T-cell (primary cell): ENCODE data around the gene PIM1. TPM values are rescaled to one million over a fixed set of nuclear protein-coding genes. Genes with fewer than 3 reads are reported as not detected.
A peak's percentile ranks its signal among the peaks of the same experiment; 100 is the strongest.
"Not testable (repeated sequence)": the region's sequence is repeated elsewhere in the genome, so short reads cannot be mapped to it uniquely, and the experiment has no call there.

ENCODE experiments used
- ATAC-seq, 4 experiments: fragments of 200-7000 bp in 3 of 4; fragments of 150-1000 bp in 1 of 4; cut with Tn5 transposase; replicated peaks in 1 of 4; 1 replicate in 3 of 4; 2 replicates in 1 of 4; pipeline ENCODE4 v1.10.0; 2021; ENCODE audit warnings: moderate library complexity in 3 of 4, mild to moderate bottlenecking in 2 of 4, moderate number of reproducible peaks in 1 of 4
- CTCF ChIA-PET, 2 donors: fragments of 300-600 bp; sonication (Branson Sonifier 250); formaldehyde crosslinking; loops; one replicate each; lab custom pipeline; 2022; ENCODE audit warnings: antibody characterized with exemption in 2 of 2; lab: Charles Lee
- POLR2A ChIA-PET, 2 donors: fragments of 300-600 bp; sonication (Branson Sonifier 250); formaldehyde crosslinking; loops; one replicate each; lab custom pipeline; 2022; ENCODE audit warnings: antibody characterized with exemption in 2 of 2; lab: Charles Lee
- DNase-seq, 35 experiments: peaks; one replicate each; pipeline versions ENCODE4 v3.0.0 to v3.0.0-alpha.2; 2013 to 2023
- H3K27ac ChIP-seq: one replicate; pipeline ENCODE4 v1.5.1; 2013; ENCODE audit warnings: low read length
- H3K27me3 ChIP-seq, 2 experiments: replicated peaks in 1 of 2; 1 replicate in 1 of 2; 2 replicates in 1 of 2; pipeline versions ENCODE4 v1.6.1 to v1.7.0; 2013; ENCODE audit warnings: low read length in 1 of 2, mixed read lengths in 1 of 2; ENCODE audit not compliant: control insufficient read depth in 2 of 2, insufficient read depth in 2 of 2; ENCODE audit errors: extremely low read depth in 1 of 2
- H3K36me3 ChIP-seq, 2 donors: 1 replicate in 1 of 2; 2 replicates in 1 of 2; pipeline versions ENCODE4 v1.6.1 to v1.7.0; 2013; ENCODE audit warnings: low read length in 1 of 2; ENCODE audit not compliant: control insufficient read depth in 2 of 2, insufficient read depth in 1 of 2; ENCODE audit errors: extremely low read depth in 1 of 2
- H3K4me1 ChIP-seq, 2 experiments: 1 replicate in 1 of 2; 2 replicates in 1 of 2; pipeline versions ENCODE4 v1.6.1 to v1.7.0; 2013; ENCODE audit warnings: low read length in 2 of 2, mixed read lengths in 1 of 2; ENCODE audit not compliant: insufficient read depth in 2 of 2, control insufficient read depth in 1 of 2; ENCODE audit errors: extremely low read depth in 1 of 2
- H3K4me3 ChIP-seq, 2 donors: 1 replicate in 1 of 2; 2 replicates in 1 of 2; pipeline versions ENCODE4 v1.5.1 to v1.7.0; 2013; ENCODE audit warnings: mild to moderate bottlenecking in 2 of 2, low read length in 1 of 2, moderate library complexity in 1 of 2; ENCODE audit not compliant: control insufficient read depth in 1 of 2; ENCODE audit errors: extremely low read depth in 1 of 2
- H3K9me3 ChIP-seq: 2 replicates; pipeline ENCODE4 v1.7.0; 2013
- H3K27ac Mint-ChIP-seq, 2 donors: one replicate each; pipeline ENCODE4 v1.8.0; 2020 to 2021; ENCODE audit warnings: mild to moderate bottlenecking in 2 of 2, mixed read lengths in 2 of 2
- H3K27me3 Mint-ChIP-seq, 2 donors: one replicate each; pipeline ENCODE4 v1.8.0; 2021 to 2022; ENCODE audit warnings: mixed read lengths in 2 of 2
- H3K36me3 Mint-ChIP-seq: one replicate; pipeline ENCODE4 v1.8.0; 2021; ENCODE audit warnings: mixed read lengths
- H3K4me1 Mint-ChIP-seq, 3 donors: one replicate each; pipeline ENCODE4 v1.8.0; 2020 to 2022; ENCODE audit warnings: mixed read lengths in 3 of 3, mild to moderate bottlenecking in 1 of 3
- H3K4me3 Mint-ChIP-seq, 3 donors: one replicate each; pipeline ENCODE4 v1.8.0; 2020 to 2022; ENCODE audit warnings: mild to moderate bottlenecking in 3 of 3, mixed read lengths in 3 of 3, moderate library complexity in 3 of 3
- H3K9me3 Mint-ChIP-seq, 3 donors: one replicate each; pipeline ENCODE4 v1.8.0; 2020 to 2022; ENCODE audit warnings: mixed read lengths in 3 of 3
- WGBS: methylation state at CpG from one replicate; pipeline ENCODE4 v1.1.5; 2013; ENCODE audit warnings: missing lambda C conversion rate; ENCODE audit not compliant: insufficient coverage; 5-methylcytosine and 5-hydroxymethylcytosine counted together
- total RNA-seq, 35 experiments: library from RNA in 6 of 35; stranded (reverse) in 6 of 35; fragments of 120-200 nt in 1 of 35; gene quantifications; one replicate each; pipeline versions ENCODE4 v1.2.1 to v1.2.4 and lab custom pipeline; 2013 to 2026

Gene PIM1
- total RNA-seq, 5 donors from 2014 or later (not counting 1 experiment from before 2014, with no cell fraction given), result 225 to 334 (median 313) TPM

- no peak for ATAC-seq
- H3K9me3 Mint-ChIP-seq, result no peaks in the 10 kb centered on the region
- Histone ChIP-seq H3K27me3 (peaks cover 0 to 15% of the 10 kb centered on the region in 2 experiments), H3K36me3 (no peaks in the 10 kb centered on the region), H3K9me3 (no peaks in the 10 kb centered on the region), H3K27ac (no peak overlapping the region), H3K4me1 (no peaks in the 10 kb centered on the region), H3K4me3 (no peak overlapping the region)
- H3K27me3 Mint-ChIP-seq, result peaks cover 2 to 4% of the 10 kb centered on the region in 2 donors
- H3K36me3 Mint-ChIP-seq, result no peaks in the 10 kb centered on the region
- H3K27ac Mint-ChIP-seq, result no peak overlapping the region
- POLR2A ChIA-PET, result no interaction called here
- CTCF ChIA-PET, result no interaction called here
- 49% methylated on average over 2 of the region's 6 CpGs for WGBS
- H3K4me1 Mint-ChIP-seq, result peaks cover 0 to 6% (median 0%) of the 10 kb centered on the region in 3 donors
- no peak overlapping the region for H3K4me3 Mint-ChIP-seq
- DNase-seq, result no peak
These were observed 43.4 kb upstream of the PIM1 start for GRCh38 chr6:37126493-37126958.

GRCh38 chr6:37126961-37127616 lies 42.9 kb upstream of the PIM1 start:
- no peak overlapping the region for H3K4me3 ChIP-seq
- DNase-seq (no peak), ATAC-seq (no peak)
- no peaks in the 10 kb centered on the region for H3K9me3 ChIP-seq
- Mint-ChIP-seq H3K4me3 (no peak overlapping the region), H3K4me1 (peaks cover 0 to 8% (median 0%) of the 10 kb centered on the region in 3 donors), H3K27me3 (peaks cover 2 to 4% of the 10 kb centered on the region in 2 donors), H3K36me3 (no peaks in the 10 kb centered on the region), H3K9me3 (no peaks in the 10 kb centered on the region), H3K27ac (no peak overlapping the region)
- no peak overlapping the region for H3K27ac ChIP-seq
- ChIA-PET POLR2A (no interaction called here), CTCF (no interaction called here)
- no CpG with 5 or more reads among the region's 1 CpG for WGBS
- no peaks in the 10 kb centered on the region for H3K4me1 ChIP-seq
- no peaks in the 10 kb centered on the region for H3K36me3 ChIP-seq
- peaks cover 0 to 15% of the 10 kb centered on the region in 2 experiments for H3K27me3 ChIP-seq

DNA sequence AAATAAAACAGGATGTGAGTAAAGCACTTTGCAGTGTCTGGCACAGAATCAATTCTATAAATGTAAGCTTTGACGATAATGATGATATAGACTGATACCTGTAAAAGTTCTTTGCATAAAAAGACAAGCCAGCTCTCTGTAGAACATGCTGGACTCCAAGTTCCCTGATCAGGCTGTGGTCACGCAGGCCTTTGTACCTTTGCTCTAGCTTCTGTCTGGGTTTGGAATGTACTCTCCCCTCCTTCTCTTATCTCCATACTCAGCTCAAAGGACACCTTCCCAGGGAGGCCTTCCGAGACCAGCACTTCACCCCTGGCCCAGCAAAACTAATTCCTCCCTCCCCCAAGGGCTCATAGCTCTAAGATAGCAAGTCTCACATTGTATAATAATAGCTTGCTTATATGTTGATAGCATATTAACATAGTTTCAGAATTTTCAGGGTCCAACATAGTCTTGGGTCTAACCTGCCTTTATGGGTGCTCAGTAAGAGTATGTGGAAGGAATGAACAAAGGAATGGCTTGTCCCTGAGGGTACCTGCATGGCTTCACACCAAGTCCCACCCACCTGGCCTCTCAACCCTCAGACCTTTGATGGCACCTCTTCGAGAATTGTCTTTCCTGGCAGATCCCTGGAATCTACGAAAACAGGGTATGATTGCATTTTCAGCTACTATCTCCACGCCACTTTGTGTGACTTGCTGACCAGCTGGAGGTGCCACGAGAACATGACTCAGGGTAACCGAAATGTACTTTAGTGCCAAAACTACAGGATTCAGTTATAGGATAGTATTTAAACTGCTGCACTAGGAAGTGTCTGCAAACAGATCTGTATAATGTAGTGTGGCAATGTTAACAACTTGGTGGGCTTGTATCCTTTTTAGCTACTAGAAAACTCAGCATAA lies 41.7 kb upstream of the PIM1 start:
- H3K4me3 ChIP-seq, result no peak overlapping the region
- no peaks in the 10 kb centered on the region for H3K27me3 Mint-ChIP-seq
- WGBS, result 96% methylated on average over 6 of the region's 8 CpGs
- no peak overlapping the region for H3K27ac ChIP-seq
- H3K4me3 Mint-ChIP-seq, result no peak overlapping the region
- peaks cover 0 to 13% of the 10 kb centered on the region in 2 experiments for H3K27me3 ChIP-seq
- H3K4me1 ChIP-seq, result no peaks in the 10 kb centered on the region
- no peaks in the 10 kb centered on the region for H3K36me3 ChIP-seq
- H3K36me3 Mint-ChIP-seq, result no peaks in the 10 kb centered on the region
- no peak for DNase-seq
- H3K9me3 Mint-ChIP-seq, result no peaks in the 10 kb centered on the region
- H3K9me3 ChIP-seq, result no peaks in the 10 kb centered on the region
- CTCF ChIA-PET, result no interaction called here
- no peak overlapping the region for H3K27ac Mint-ChIP-seq
- POLR2A ChIA-PET, result no interaction called here
- no peak for ATAC-seq
- H3K4me1 Mint-ChIP-seq, result peaks cover 0 to 8% (median 0%) of the 10 kb centered on the region in 3 donors

DNA sequence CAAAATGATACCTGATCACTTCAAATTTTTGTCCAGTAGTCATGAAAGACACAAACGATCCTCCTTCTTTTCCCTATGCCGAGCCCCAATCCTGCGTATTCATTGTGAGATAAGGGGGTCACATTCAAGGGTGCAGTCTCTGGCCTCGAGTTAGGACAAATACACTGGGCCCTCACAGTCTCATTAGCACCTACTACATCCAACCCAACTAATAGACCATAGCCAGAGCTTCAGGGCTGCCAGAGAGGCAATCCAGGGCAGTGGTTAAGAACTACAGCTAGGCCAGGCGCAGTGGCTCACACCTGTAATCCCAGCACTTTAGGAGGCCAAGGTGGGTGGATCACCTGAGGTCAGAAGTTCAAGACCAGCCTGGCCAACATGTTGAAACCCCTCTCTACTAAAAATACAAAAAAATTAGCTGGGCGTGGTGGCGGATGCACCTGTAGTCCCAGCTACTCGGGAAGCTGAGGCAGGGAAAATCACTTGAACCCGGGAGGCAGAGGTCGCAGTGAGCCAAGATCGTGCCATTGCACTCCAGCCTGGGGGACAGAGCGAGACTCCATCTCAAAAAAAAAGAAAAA lies 41.0 kb upstream of the PIM1 start:
- H3K4me1 ChIP-seq, H3K9me3 ChIP-seq, H3K36me3 ChIP-seq, H3K9me3 Mint-ChIP-seq, H3K4me3 ChIP-seq, H3K36me3 Mint-ChIP-seq, ATAC-seq, H3K4me3 Mint-ChIP-seq, H3K27ac ChIP-seq, H3K27me3 Mint-ChIP-seq, CTCF ChIA-PET, H3K27ac Mint-ChIP-seq, DNase-seq: not testable (repeated sequence)
- 97% methylated on average over 6 of the region's 12 CpGs for WGBS
- peaks cover 0 to 12% of the 10 kb centered on the region in 2 experiments for H3K27me3 ChIP-seq
- H3K4me1 Mint-ChIP-seq, result peaks cover under 1 to 11% (median under 1%) of the 10 kb centered on the region in 3 donors
- POLR2A ChIA-PET, result interaction anchor here in 1 of 2 donors (0.6 kb wide), 1 partner anchor 15 kb away, joined by 3 read pairs; no protein-coding TSS in a partner anchor

DNA sequence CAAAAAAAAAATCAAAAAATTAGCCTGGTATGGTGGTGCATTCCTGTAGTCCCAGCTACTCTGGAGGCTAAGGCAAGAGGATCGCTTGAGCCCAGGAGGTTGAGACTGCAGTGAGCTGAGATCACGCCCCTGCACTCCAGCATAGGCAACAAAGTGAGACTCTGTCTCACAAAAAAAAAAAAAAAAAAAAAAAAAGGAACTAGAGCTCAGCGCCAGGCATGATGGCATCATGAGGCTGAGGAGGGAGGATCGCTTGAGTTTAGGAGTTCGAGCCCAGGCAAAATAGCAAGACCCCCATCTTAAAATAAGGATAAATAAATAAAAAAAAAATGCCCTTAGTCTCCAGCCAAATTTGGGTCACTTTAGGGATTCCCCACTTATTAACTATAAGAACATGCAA lies 40.4 kb upstream of the PIM1 start:
- Mint-ChIP-seq H3K27ac (no peak overlapping the region), H3K4me3 (no peak overlapping the region), H3K4me1 (peaks cover 7 to 17% (median 7%) of the 10 kb centered on the region in 3 donors), H3K9me3 (no peaks in the 10 kb centered on the region), H3K27me3 (no peaks in the 10 kb centered on the region), H3K36me3 (no peaks in the 10 kb centered on the region)
- no peak overlapping the region for H3K27ac ChIP-seq
- no peaks in the 10 kb centered on the region for H3K9me3 ChIP-seq
- DNase-seq, result no peak
- H3K36me3 ChIP-seq, result no peaks in the 10 kb centered on the region
- ATAC-seq, result no peak
- no CpG with 5 or more reads among the region's 5 CpGs for WGBS
- CTCF ChIA-PET, result no interaction called here
- peaks cover 0 to 9% of the 10 kb centered on the region in 2 experiments for H3K27me3 ChIP-seq
- POLR2A ChIA-PET, result interaction anchor here in 1 of 2 donors (0.6 kb wide), 2 partner anchors 15 to 1753 kb away, joined by 3 to 5 read pairs; no protein-coding TSS in a partner anchor
- H3K4me3 ChIP-seq, result no peak overlapping the region
- peaks cover 0 to 12% of the 10 kb centered on the region in 2 experiments for H3K4me1 ChIP-seq

DNA sequence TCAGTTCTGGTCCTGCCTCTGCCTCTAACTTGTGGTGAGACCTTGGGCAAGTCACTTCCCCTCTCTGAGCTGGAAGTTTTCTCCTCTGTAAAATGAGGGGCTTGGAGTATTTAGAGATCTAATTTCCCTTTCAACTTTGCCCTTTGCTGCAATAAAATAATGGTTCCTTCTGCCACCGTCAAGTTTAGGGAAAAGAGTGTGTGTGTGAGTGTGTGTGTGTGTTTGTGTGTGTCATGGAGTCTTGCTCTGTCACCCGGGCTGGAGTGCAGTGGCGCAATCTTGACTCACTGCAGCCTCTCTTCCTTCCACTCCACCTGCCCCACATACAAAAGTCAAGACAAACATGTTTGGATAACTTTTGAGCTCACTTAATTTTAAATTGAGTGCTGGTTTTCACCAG lies 39.2 kb upstream of the PIM1 start:
- Histone ChIP-seq H3K9me3 (no peaks in the 10 kb centered on the region), H3K27me3 (peaks cover 0 to 2% of the 10 kb centered on the region in 2 experiments), H3K4me3 (no peak overlapping the region), H3K4me1 (peaks cover 0 to 22% of the 10 kb centered on the region in 2 experiments), H3K27ac (no peak overlapping the region), H3K36me3 (no peaks in the 10 kb centered on the region)
- ChIA-PET POLR2A (interaction anchor here in 1 of 2 donors (0.5 kb wide), 1 partner anchor 22 kb away, joined by 3 read pairs; no protein-coding TSS in a partner anchor), CTCF (no interaction called here)
- no peaks in the 10 kb centered on the region for H3K9me3 Mint-ChIP-seq
- no peak overlapping the region for H3K4me3 Mint-ChIP-seq
- peaks cover 8 to 23% (median 12%) of the 10 kb centered on the region in 3 donors for H3K4me1 Mint-ChIP-seq
- DNase-seq, result peak in 1 of 35 experiments; percentile 8
- H3K27me3 Mint-ChIP-seq, result no peaks in the 10 kb centered on the region
- peak overlapping the region in 1 of 2 donors; percentile 33 for H3K27ac Mint-ChIP-seq
- WGBS, result no CpG with 5 or more reads among the region's 3 CpGs
- no peaks in the 10 kb centered on the region for H3K36me3 Mint-ChIP-seq
- no peak for ATAC-seq
